Psoas muscle (tissue), 8 donors: ENCODE results near the gene HEATR3. TPM values are rescaled to one million over a fixed set of nuclear protein-coding genes. Genes with fewer than 3 reads are reported as not detected.
A peak's percentile ranks its signal among the peaks of the same experiment; 100 is the strongest.

Source experiments
- ATAC-seq, 4 donors: fragments of 200-7000 bp; cut with Tn5 transposase; one replicate each; pipeline ENCODE4 v1.9.1; 2020; ENCODE audit warnings: moderate library complexity in 3 of 4, mild to moderate bottlenecking in 2 of 4
- DNase-seq, 2 donors: peaks; one replicate each; pipeline ENCODE4 v3.0.0-alpha.2; 2020
- H3K27ac ChIP-seq: fragments of 200-600 bp; one replicate; pipeline ENCODE4 v1.8.0; 2022
- H3K27me3 ChIP-seq, 3 donors: fragments of 200-600 bp in 1 of 3; one replicate each; pipeline versions ENCODE4 v1.6.1 to v1.8.0; 2013 to 2022; ENCODE audit warnings: low read length in 2 of 3, mild to moderate bottlenecking in 2 of 3, moderate library complexity in 1 of 3; ENCODE audit not compliant: insufficient read depth in 3 of 3
- H3K36me3 ChIP-seq, 2 donors: fragments of 200-600 bp in 1 of 2; one replicate each; pipeline versions ENCODE4 v1.6.1 to v1.8.0; 2013 to 2022; ENCODE audit warnings: low read depth in 1 of 2, mild to moderate bottlenecking in 1 of 2, moderate library complexity in 1 of 2; ENCODE audit not compliant: insufficient read depth in 1 of 2
- H3K4me1 ChIP-seq: fragments of 200-600 bp; one replicate; pipeline ENCODE4 v1.8.0; 2022
- H3K4me3 ChIP-seq: fragments of 200-600 bp; one replicate; pipeline ENCODE4 v1.8.0; 2022; ENCODE audit warnings: mild to moderate bottlenecking
- H3K9me3 ChIP-seq: fragments of 200-600 bp; one replicate; pipeline ENCODE4 v1.8.0; 2022
- CTCF ChIP-seq: fragments of 200-600 bp; IDR thresholded peaks from one replicate; pipeline ENCODE4 v1.8.0; 2022; ENCODE audit warnings: antibody characterized with exemption
- whole genome bisulfite sequencing, 3 donors: extraction: QIAGEN DNeasy Blood & Tissue Kit; methylation state at CpG; one replicate each; pipeline versions ENCODE4 v1.1.6 to v1.1.7; 2013; 5-methylcytosine and 5-hydroxymethylcytosine counted together
- intact Hi-C, 2 donors: fragments of 100-400 bp; cut with DNase I; formaldehyde crosslinking; loops; one replicate each; pipeline versions ENCODE4 v1.11.0 to v1.14.2; 2022
- polyA plus RNA-seq, 3 donors: library from polyadenylated mRNA; stranded (reverse); fragments of 200-250 nt; gene quantifications; one replicate each; pipeline ENCODE4 v1.2.3, GENCODE V29; 2013
- total RNA-seq, 4 donors: library from RNA; stranded (reverse); fragmentation: NEBNext Ultra II Directional in 2 of 4; extraction: Animal tissue kit (Norgen Biotek cat#: 25700) in 2 of 4; gene quantifications; one replicate each; pipeline versions ENCODE4 v1.2.1 to v1.2.4, GENCODE V29; 2021 to 2023
- donor health status: healthy with polysubstance abuse.
- donor health status: DM: no; HTN: no; CAD: no; lungs with moderate emphysema.
- donor health status: Bipolar disorder and iron deficiency.
- donor health status: healthy.
- donor health status: DM: yes; HTN: yes; CAD: no.
- donor health status: DM: no; HTN: no; CAD: no.
- donor health status: DM: no; HTN: no; CAD: no.
- donor health status: DM: yes; HTN: yes; CAD: no.

HEATR3 gene
- total and polyA plus RNA-seq, 7 donors, result 8.6 to 20.9 (median 12.1) TPM

- Histone ChIP-seq H3K4me1 (peaks cover 3% of the 10 kb centered on the region), H3K27ac (no peak overlapping the region), H3K4me3 (no peak overlapping the region), H3K27me3 (no peaks in the 10 kb centered on the region), H3K36me3 (peaks cover 5 to 77% of the 10 kb centered on the region in 2 donors), H3K9me3 (no peaks in the 10 kb centered on the region)
- ATAC-seq, result no peak
- WGBS, 3 donors, result 79 to 87% (median 84%) methylated on average over 3 of the region's 3 CpGs
- no peak for DNase-seq
- intact Hi-C loops, result no loop called here
- no peak for TF ChIP-seq CTCF
Measured at GRCh38 chr16:50035468-50035992, 30.2 kb upstream of the HEATR3 start.

GRCh38 chr16:50036426-50036825 is 29.3 kb upstream of the HEATR3 start:
- peaks cover 5 to 68% of the 10 kb centered on the region in 2 donors for H3K36me3 ChIP-seq
- no peak overlapping the region for H3K27ac ChIP-seq
- H3K27me3 ChIP-seq, result no peaks in the 10 kb centered on the region
- no peak for ATAC-seq
- no peak for TF ChIP-seq CTCF
- intact Hi-C loops, result no loop called here
- no peak for DNase-seq
- whole genome bisulfite sequencing, 3 donors, result 88 to 94% (median 89%) methylated on average over 3 of the region's 3 CpGs
- H3K4me3 ChIP-seq, result no peak overlapping the region
- no peaks in the 10 kb centered on the region for H3K9me3 ChIP-seq
- peaks cover 3% of the 10 kb centered on the region for H3K4me1 ChIP-seq

- DNase-seq (no peak), ATAC-seq (no peak)
- Histone ChIP-seq H3K27me3 (no peaks in the 10 kb centered on the region), H3K4me1 (peaks cover 3% of the 10 kb centered on the region), H3K9me3 (no peaks in the 10 kb centered on the region), H3K27ac (no peak overlapping the region), H3K36me3 (peaks cover 0 to 55% of the 10 kb centered on the region in 2 donors), H3K4me3 (no peak overlapping the region)
- WGBS, 3 donors, result 68 to 83% (median 74%) methylated on average over 2 of the region's 2 CpGs
- intact Hi-C loops, result no loop called here
- TF ChIP-seq CTCF, result no peak
Measured at GRCh38 chr16:50037662-50038220, 28.0 kb upstream of the HEATR3 start.

- H3K36me3 ChIP-seq, result peaks cover 0 to 49% of the 10 kb centered on the region in 2 donors
- 90 to 93% (median 92%) methylated on average over 4 of the region's 4 CpGs for WGBS, 3 donors
- intact Hi-C loops, result no loop called here
- no peaks in the 10 kb centered on the region for H3K9me3 ChIP-seq
- TF ChIP-seq CTCF, result no peak
- no peak for DNase-seq
- no peaks in the 10 kb centered on the region for H3K27me3 ChIP-seq
- ATAC-seq, result no peak
- peaks cover 3% of the 10 kb centered on the region for H3K4me1 ChIP-seq
- H3K27ac ChIP-seq, result peak overlapping the region; percentile 21
- H3K4me3 ChIP-seq, result no peak overlapping the region
Measured at GRCh38 chr16:50038286-50038685, 27.5 kb upstream of the HEATR3 start.
